Testis (tissue), 3 donors: Measurements from ENCODE around the gene PCSK2. TPM values are rescaled to one million over a fixed set of nuclear protein-coding genes. Genes with fewer than 3 reads are reported as not detected.
A peak's percentile ranks its signal among the peaks of the same experiment; 100 is the strongest.

Experiments
- DNase-seq: peaks from one replicate; pipeline ENCODE4 v3.0.0-alpha.2; 2019
- H3K27ac ChIP-seq, 2 donors: fragments of 200-600 bp; sonication (generic); one replicate each; pipeline ENCODE4 v1.5.1; 2019
- H3K27me3 ChIP-seq: fragments of 200-600 bp; sonication (generic); one replicate; pipeline ENCODE4 v1.5.1; 2019
- H3K36me3 ChIP-seq: fragments of 200-600 bp; sonication (generic); one replicate; pipeline ENCODE4 v1.5.1; 2017; ENCODE audit warnings: low read depth; ENCODE audit errors: missing control alignments
- H3K4me1 ChIP-seq: fragments of 200-600 bp; sonication (generic); one replicate; pipeline ENCODE4 v1.5.1; 2019
- H3K4me3 ChIP-seq, 2 donors: fragments of 200-600 bp; sonication (generic); one replicate each; pipeline ENCODE4 v1.5.1; 2017 to 2019
- H3K9me3 ChIP-seq: fragments of 200-600 bp; sonication (generic); one replicate; pipeline ENCODE4 v1.5.1; 2017
- POLR2A ChIP-seq: fragments of 450-650 bp; IDR thresholded peaks from one replicate; pipeline ENCODE4 v1.6.1; 2017; ENCODE audit warnings: antibody characterized with exemption, mild to moderate bottlenecking, moderate library complexity
- WGBS, 2 donors: methylation state at CpG; one replicate each; pipeline ENCODE4 v1.1.5; 2018; 5-methylcytosine and 5-hydroxymethylcytosine counted together
- intact Hi-C: fragments of 100-400 bp; cut with DNase I; formaldehyde crosslinking; loops from one replicate; pipeline ENCODE4 v1.15.1; 2023; ENCODE audit warnings: low total_unique reads
- polyA plus RNA-seq: library from polyadenylated mRNA; stranded (reverse); fragments of 350-450 nt; fragmentation: Illumina TruSeq; extraction: RNeasy Lipid Tissue Mini Kit (QIAGEN cat#74804); gene quantifications from one replicate; pipeline ENCODE4 v1.2.3, GENCODE V29; 2014; ENCODE audit warnings: low read depth, low replicate concordance; ENCODE audit not compliant: insufficient read depth
- total RNA-seq, 2 donors: library from RNA; depleted of rRNA; stranded (reverse); fragments of >200 nt; gene quantifications; one replicate each; pipeline ENCODE4 v1.2.3, GENCODE V29; 2016
- TF ChIP-seq, protein P1 (sequence below), 3 experiments: fragments of 450-650 bp in 2 of 3; fragments of 200-600 bp in 1 of 3; sonication (generic) in 1 of 3; IDR thresholded peaks; one replicate each; pipeline ENCODE4 v1.5.1; 2016 to 2019; ENCODE audit warnings: antibody characterized with exemption in 3 of 3, mild to moderate bottlenecking in 2 of 3, moderate library complexity in 1 of 3

Gene PCSK2
- total and polyA plus RNA-seq, 3 donors from 2014 or later: 5.1 to 40.5 (median 11.7) TPM

GRCh38 chr20:17316316-17317038 is 89.6 kb downstream of the PCSK2 start:
- Histone ChIP-seq H3K4me3 (no peak overlapping the region), H3K27ac (no peak overlapping the region), H3K36me3 (no peaks in the 10 kb centered on the region), H3K9me3 (no peaks in the 10 kb centered on the region), H3K4me1 (peaks cover 4% of the 10 kb centered on the region), H3K27me3 (no peaks in the 10 kb centered on the region)
- no peak for DNase-seq
- WGBS, 2 donors: 49 to 65% methylated on average over 2 of the region's 2 CpGs
- TF ChIP-seq, protein P1, sequence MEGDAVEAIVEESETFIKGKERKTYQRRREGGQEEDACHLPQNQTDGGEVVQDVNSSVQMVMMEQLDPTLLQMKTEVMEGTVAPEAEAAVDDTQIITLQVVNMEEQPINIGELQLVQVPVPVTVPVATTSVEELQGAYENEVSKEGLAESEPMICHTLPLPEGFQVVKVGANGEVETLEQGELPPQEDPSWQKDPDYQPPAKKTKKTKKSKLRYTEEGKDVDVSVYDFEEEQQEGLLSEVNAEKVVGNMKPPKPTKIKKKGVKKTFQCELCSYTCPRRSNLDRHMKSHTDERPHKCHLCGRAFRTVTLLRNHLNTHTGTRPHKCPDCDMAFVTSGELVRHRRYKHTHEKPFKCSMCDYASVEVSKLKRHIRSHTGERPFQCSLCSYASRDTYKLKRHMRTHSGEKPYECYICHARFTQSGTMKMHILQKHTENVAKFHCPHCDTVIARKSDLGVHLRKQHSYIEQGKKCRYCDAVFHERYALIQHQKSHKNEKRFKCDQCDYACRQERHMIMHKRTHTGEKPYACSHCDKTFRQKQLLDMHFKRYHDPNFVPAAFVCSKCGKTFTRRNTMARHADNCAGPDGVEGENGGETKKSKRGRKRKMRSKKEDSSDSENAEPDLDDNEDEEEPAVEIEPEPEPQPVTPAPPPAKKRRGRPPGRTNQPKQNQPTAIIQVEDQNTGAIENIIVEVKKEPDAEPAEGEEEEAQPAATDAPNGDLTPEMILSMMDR (IDR thresholded peaks at IDR 0.05): no peak
- TF ChIP-seq POLR2A: no peak
- intact Hi-C loops: no loop called here

DNA sequence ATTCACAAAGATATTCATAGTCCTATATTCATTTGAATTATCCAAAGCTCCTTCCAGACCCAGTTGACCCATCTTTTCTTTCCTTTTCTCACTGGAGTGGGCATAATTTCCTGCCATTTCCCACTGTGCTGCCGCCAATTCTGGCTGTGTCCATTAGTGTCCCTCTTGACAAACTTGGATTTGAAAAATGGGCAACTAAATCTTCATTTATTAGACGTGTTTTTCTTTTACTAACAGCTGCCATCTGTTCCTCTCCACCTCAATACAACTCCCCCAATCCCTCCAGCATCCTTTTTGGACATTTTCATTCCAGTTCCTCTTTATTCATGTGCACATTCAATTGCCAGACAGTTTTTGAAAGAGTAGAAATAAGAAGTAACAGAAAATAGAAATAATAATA is 90.5 kb downstream of the PCSK2 start:
- Histone ChIP-seq H3K27me3 (no peaks in the 10 kb centered on the region), H3K27ac (no peak overlapping the region), H3K9me3 (no peaks in the 10 kb centered on the region), H3K36me3 (no peaks in the 10 kb centered on the region), H3K4me1 (peaks cover 4% of the 10 kb centered on the region), H3K4me3 (no peak overlapping the region)
- 69 to 75% methylated on average over 2 of the region's 2 CpGs for WGBS, 2 donors
- TF ChIP-seq, protein P1 (IDR thresholded peaks at IDR 0.05): no peak
- TF ChIP-seq POLR2A: no peak
- DNase-seq: no peak
- intact Hi-C loops: no loop called here

DNA sequence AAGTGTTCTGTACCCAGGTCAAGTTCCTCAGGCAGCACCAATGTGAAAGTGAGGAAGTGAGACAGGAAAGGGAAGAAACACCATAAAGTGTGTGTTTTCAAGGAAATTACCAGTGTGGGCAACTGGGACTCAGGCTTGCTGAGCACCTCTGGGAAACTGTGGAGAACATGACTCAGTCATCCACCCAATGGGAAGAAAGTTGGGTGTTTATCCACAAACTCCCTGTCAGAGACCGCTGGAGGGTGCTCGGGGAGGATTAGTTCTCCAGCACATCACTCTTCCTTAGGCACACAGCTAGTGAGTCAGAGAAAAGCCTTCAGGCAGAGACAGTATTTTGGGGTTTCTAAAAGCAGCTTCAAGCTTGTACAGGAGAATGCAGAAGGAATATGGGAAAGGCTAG is 93.6 kb downstream of the PCSK2 start:
- no peak overlapping the region for H3K4me3 ChIP-seq

GRCh38 chr20:17326096-17326495 is 99.3 kb downstream of the PCSK2 start:
- Histone ChIP-seq H3K27ac (peak overlapping the region in 1 of 2 donors; percentile 39), H3K9me3 (no peaks in the 10 kb centered on the region), H3K4me3 (no peak overlapping the region), H3K4me1 (peaks cover 3% of the 10 kb centered on the region), H3K36me3 (no peaks in the 10 kb centered on the region), H3K27me3 (no peaks in the 10 kb centered on the region)
- intact Hi-C loops: no loop called here
- TF ChIP-seq, protein P1 (IDR thresholded peaks at IDR 0.05): no peak
- TF ChIP-seq POLR2A: no peak
- no peak for DNase-seq
- 92 to 96% methylated on average over 2 of the region's 2 CpGs for WGBS, 2 donors

More for the DNA sequence above, 93.6 kb downstream of the PCSK2 start:
- Histone ChIP-seq H3K27me3 (no peaks in the 10 kb centered on the region), H3K9me3 (no peaks in the 10 kb centered on the region), H3K36me3 (no peaks in the 10 kb centered on the region), H3K27ac (peak overlapping the region in 1 of 2 donors; percentile 54), H3K4me1 (peaks cover 4% of the 10 kb centered on the region)
- intact Hi-C loops: no loop called here
- TF ChIP-seq POLR2A: no peak
- TF ChIP-seq, protein P1 (IDR thresholded peaks at IDR 0.05): no peak
- WGBS, 2 donors: 83 to 84% methylated on average over 2 of the region's 2 CpGs
- no peak for DNase-seq
